ENCODE results near the gene OR10H4.
"Not testable (repeated sequence)": the region's sequence is repeated elsewhere in the genome, so short reads cannot be mapped to it uniquely, and the experiment has no call there.

Gene OR10H4

DNA sequence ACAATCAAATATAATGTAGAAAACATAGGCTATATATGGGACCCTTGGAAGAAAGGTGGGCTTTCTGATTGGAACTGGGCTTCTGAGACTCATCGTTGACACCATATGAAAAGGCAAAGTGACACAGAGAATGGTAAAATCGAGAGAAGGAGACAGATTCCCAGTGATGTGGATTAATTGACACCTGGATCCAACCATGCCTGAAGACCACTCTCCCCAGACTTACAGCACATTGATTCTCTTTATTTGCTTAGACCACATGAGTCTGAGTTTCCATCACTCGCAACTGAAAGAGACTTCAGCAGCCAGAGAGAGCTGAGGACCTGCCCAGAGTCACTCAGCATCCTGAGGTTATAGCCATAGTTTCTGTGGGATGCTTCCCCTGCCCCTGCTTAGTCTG, 20.5 kb upstream of the OR10H4 start:
- no peak for TF ChIP-seq ZNF274 (IDR thresholded peaks at IDR 0.05; ENCODE audit: low read depth, low read length)
- H3K4me3 ChIP-seq (ENCODE audit: low read length): no peak overlapping the region

DNA sequence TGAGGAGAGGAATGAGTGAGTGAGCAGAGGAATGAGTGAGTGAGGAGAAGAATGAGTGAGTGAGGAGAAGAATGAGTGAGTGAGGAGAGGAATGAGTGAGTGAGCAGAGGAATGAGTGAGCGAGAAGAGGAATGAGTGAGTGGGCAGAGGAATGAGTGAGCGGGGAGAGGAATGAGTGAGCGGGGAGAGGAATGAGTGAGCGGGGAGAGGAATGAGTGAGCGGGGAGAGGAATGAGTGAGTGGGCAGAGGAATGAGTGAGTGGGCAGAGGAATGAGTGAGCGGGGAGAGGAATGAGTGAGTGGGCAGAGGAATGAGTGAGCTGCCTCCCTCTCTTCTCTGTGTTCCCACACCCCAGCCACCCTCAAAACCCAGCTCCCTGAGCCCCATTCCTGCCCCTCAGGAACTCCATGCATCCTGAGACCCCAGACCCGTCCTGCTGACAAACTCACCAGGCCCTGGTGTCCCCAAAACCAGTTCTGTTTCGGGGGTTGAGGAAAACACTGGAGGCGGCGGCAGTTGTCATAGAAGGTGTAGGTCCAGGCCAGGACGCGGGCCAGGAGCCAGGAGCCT, 15.0 kb upstream of the OR10H4 start:
- not testable (repeated sequence) for H3K4me3 ChIP-seq (ENCODE audit: low read length)

DNA sequence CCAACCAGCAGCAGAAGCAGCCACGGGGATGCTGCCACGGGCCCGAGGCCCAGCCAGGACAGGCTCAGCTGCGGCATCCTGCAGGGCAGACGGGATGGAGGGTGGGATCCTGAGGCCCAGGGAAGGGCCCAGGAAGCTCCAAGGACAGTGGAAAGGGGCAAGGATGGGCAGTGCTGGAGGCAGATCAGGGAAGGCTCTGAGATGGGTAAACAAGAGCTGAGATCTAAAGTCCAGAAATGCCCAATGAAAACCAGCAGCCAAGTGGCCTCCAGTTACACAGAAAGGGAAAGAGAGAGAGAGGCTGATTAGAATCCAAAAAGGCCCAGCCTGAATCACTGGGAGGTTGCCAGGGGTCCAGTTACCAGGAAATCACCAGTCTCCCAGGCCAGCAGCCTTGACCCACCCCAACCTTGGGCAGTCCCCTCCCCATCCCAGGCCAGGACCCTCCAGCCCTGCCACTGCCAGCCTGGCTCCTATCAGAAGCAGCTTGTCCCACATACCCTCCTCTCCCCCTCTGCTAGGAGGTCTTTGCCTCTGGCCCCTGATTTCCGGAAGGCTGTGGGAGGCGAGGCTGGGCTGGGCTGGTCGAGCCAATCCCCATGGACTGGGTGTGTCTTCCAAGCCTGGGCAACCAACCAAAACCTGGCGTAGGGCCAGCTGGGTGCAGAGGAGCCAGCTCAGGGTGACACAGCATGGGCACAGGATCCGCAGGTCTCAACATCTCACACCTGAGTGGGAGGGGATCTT, 14.3 kb upstream of the OR10H4 start, which contains the start of gene CYP4F11:
CYP4F11 (minus strand) TSS at position 198 of the 747 bp plus-strand sequence; CDS start at position 77, 121 bp downstream.
- H3K4me3 ChIP-seq (ENCODE audit: low read length): no peak within 1 kb of the TSS
- no peak for TF ChIP-seq ZNF274 (IDR thresholded peaks at IDR 0.05; ENCODE audit: low read depth, low read length)

DNA sequence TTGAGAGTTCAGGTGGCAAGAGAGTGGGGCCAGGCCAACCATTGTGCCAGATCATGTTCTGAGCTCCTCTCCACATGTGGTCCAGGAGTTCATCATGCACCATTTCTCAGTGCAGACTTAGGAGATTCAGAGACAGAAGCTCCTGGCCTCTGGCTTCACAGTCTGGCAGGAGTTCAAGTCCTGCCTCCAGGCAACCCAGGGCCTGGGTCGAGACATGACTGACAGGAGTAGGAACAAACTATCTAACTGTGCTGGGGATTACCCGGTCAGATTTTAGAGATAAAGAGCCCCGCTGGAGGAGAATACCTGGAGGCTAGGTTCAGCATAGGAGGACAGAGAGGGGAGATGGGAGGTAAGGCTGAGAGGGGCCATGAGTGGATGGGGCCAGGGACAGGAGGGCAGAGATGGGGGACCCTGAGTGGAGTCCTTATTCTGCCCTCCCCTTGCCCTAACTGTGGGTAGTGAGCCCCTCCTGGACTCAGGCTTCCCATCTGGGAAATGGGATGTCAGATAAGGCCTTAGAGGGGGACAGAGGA, 13.6 kb upstream of the OR10H4 start:
- TF ChIP-seq ZNF274 (IDR thresholded peaks at IDR 0.05; ENCODE audit: low read depth, low read length): no peak
- no peak overlapping the region for H3K4me3 ChIP-seq (ENCODE audit: low read length)

DNA sequence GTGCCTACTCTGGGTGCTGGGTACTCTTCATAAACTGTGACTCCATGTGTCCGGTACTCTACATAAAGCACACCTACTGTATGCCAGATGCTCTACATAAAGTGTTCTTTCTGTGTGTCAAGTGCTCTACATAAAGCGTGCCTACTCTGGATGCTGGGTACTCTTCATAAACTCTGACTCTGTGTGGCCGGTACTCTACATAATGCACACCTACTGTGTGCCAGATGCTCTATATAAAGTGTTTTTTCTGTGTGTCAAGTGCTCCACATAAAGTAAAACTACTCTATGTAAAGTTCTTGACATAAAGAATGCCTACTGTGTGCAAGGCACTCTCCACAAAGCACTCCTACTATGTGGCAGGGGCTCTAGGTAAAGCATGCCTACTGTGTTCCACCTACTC, 12.6 kb upstream of the OR10H4 start:
- TF ChIP-seq ZNF274 (IDR thresholded peaks at IDR 0.05; ENCODE audit: low read depth, low read length): no peak

DNA sequence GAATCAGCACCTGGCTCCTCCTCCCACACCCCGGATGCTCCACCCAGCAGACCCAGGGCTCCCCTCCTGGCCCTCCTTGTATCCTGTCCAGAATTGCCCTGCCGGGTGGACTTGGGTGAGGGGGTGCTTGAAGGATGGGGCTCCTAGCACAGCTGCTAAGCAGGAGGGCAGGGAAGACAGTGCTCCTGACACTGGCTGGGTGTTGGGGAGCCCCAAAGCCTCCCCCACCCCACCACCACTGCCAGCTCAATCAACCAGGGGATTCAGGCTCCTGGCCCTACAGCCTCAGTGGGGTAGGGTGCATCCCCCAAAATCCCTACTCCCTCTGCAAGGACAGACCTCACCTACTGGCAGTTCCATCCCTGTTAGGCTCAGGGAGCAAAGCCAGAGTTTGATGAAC, 11.9 kb upstream of the OR10H4 start:
- TF ChIP-seq ZNF274 (IDR thresholded peaks at IDR 0.05; ENCODE audit: low read depth, low read length): no peak

More for the DNA sequence above, 12.6 kb upstream of the OR10H4 start:
- no peak overlapping the region for H3K4me3 ChIP-seq (ENCODE audit: low read length)

DNA sequence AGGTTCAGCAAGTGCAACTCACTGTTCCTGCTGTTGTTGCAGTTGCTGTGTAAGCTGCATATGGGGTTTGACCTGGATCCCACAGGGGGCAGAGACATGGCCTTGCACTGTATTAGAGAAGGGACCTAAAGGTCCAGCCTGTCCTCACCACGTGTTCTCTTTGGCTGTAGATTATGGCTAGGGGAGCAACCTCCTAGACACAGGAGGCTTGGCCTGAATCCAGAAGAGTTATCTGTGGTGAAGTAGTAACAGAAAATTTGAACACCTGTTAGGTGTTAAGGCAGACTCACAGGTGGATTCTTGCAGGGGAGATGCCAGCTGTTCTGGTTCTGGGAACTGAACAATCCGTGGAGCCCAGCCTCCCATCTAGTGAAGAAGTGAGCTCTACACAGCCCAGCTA, 11.0 kb upstream of the OR10H4 start:
- TF ChIP-seq ZNF274 (IDR thresholded peaks at IDR 0.05; ENCODE audit: low read depth, low read length): no peak
- H3K4me3 ChIP-seq (ENCODE audit: low read length): no peak overlapping the region

More for the DNA sequence above, 11.9 kb upstream of the OR10H4 start:
- H3K4me3 ChIP-seq (ENCODE audit: low read length): no peak overlapping the region

DNA sequence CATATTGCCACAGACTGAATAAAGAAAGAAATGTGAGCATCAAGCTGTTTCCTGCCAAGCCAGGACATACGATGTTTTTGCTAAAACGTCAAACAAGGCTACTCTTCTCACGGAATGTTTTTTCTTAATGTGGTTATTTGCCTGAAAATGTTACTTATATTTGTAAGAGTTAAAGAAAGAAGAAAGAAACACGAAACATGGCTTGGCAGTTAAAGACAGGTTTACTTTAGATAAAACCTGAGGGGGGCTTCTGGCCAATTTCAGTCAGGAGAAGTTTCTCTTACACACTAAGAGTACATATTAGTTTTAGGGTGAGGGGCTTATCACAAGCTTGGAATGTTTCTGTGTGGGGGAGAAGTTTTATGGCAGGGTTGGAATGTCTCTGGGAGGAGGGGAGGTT, 4.4 kb upstream of the OR10H4 start:
- no peak for TF ChIP-seq ZNF274 (IDR thresholded peaks at IDR 0.05; ENCODE audit: low read depth, low read length)
- no peak overlapping the region for H3K4me3 ChIP-seq (ENCODE audit: low read length)

DNA sequence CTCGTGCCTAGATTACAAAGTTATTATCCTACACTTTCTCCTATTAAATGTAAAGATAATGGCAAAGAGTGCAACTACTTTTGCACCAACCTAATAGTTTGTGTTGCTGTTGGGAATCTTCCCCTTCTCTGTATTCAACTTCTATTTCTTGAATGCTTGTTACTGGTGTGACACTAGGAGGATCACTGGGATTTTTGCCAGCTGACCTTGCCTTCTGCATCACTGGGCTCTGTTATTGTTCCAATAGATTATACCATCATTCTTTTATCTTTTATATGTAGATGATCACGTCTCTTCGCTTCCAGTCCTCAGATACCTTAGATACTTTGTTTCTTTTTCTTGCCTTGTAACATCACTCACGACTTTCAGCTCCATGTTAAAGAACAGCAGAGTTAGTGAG, 3.5 kb upstream of the OR10H4 start:
- TF ChIP-seq ZNF274 (IDR thresholded peaks at IDR 0.05; ENCODE audit: low read depth, low read length): no peak
- H3K4me3 ChIP-seq (ENCODE audit: low read length): no peak overlapping the region

DNA sequence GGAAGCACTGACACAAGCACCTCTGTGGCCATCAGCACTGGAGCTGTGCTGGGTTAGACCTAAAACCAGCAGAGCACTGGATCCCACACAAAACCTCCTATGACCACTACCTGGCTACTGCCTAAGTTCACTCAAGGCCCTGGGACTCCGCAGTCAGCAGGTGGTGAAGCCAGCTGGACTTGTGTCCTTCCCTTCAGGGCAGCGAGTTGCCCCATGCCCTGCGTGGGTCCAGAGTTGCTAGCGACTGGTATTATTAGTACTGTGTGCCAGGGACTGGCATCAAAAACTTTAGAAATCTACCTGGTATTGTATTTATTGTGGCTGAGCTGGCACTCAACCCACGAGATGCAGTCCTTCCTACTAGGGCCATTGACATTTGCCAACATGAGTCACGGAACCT, 6.0 kb downstream of the OR10H4 start:
- TF ChIP-seq ZNF274 (IDR thresholded peaks at IDR 0.05; ENCODE audit: low read depth, low read length): no peak
- H3K4me3 ChIP-seq (ENCODE audit: low read length): no peak overlapping the region

DNA sequence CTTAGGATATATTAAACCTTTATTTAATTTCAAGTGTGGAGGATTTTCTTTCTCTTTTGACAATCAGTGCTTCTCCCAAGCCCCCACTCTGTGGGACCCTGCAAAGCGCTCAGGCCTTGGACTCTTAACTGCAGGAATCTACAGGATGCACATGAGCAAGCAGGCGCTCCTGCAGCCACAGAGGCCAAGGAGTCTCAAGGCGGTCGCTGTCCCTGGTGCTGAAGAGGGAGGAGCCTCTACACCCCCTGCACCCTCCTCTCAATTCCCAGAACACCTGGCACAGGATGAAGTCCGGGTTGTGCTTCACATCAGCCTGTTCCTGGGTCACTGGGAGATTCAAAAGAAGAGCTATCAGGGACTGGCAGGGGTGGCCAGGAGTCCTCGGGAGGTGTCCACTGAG, 13.5 kb downstream of the OR10H4 start:
- no peak overlapping the region for H3K4me3 ChIP-seq (ENCODE audit: low read length)
- TF ChIP-seq ZNF274 (IDR thresholded peaks at IDR 0.05; ENCODE audit: low read depth, low read length): no peak

DNA sequence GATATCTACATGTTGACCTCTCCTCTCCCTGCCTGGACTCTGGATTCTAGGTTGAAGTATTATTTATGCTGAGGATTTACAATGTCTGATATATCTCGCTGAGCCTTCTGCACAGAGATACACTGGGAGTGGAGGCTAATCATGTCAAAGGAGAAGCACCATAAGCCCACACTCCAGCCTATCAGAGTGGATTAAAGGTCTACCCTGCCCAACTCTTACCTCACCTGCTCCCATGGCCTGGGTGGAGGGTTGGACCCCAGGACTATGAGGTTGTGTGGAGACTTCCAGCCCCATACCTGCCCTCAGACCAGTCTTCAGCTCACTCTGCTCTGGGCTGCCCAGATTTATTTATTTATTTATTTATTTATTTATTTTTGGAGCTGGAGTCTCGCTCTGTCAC, 15.4 kb downstream of the OR10H4 start:
- no peak for TF ChIP-seq ZNF274 (IDR thresholded peaks at IDR 0.05; ENCODE audit: low read depth, low read length)
- H3K4me3 ChIP-seq (ENCODE audit: low read length): no peak overlapping the region

DNA sequence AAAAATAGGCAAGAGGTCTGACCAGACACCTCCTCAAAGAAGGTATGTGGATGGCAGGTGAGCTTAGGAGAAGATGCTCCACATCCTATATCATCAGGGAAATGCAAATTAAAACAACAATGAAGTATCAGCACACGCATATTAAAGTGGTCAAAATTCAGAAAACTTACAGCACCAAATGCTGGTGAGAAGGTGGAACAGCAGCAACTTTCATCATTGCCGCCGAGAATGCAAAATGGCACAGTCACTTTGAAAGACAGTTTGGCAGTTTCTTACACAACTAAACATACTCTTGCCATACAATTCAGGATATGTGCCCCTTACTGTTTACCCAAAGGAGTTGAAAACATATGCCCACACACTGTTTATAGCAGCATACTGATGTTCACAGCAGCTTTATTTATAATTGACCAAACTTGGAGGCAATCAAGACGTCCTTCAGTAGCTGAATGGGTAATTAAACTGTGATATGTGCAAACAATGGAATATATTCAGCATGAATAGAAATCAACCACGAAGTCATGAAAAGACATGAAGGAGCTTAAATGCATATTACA, 22.5 kb downstream of the OR10H4 start:
- no peak overlapping the region for H3K4me3 ChIP-seq (ENCODE audit: low read length)
- no peak for TF ChIP-seq ZNF274 (IDR thresholded peaks at IDR 0.05; ENCODE audit: low read depth, low read length)

DNA sequence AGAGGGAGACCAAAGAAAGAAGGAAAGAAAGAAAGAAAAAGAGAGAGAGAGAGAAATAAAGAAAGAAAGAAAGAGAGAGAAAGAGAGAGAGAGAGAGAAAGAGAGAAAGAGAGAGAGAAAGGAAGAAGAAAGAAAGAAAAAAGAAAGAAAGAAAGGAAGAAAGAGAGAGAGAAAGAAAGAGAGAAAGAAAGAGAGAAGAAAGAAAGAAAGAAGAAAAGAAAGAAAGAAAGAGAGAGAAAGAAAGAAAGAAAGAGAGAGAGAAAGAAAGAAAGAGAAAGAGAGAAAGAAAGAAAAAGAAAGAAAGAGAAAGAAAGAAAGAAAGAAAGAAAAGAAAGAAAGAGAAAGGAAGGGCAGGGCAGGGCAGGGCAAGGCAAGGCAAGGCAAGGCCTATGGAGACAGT, 23.2 kb downstream of the OR10H4 start:
- H3K4me3 ChIP-seq (ENCODE audit: low read length): not testable (repeated sequence)

DNA sequence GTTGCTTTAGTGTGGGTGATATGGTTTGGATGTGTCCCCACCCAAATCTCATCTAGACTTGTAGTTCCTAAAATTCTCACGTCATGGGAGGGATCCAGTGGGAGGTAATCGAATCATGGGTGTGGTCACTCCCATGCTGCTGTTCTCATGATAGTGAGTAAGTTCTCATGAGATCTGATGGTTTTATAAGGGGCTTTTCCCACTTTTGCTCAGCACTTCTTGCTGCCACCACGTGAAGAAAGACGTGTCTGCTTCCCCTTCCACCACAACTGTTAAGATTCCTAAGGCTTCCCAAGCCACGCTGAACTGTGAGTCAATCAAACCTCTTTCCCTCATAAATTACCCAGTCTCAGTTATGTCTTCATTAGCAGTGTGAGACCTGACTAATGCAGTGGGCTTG, 26.0 kb downstream of the OR10H4 start:
- TF ChIP-seq ZNF274 (IDR thresholded peaks at IDR 0.05; ENCODE audit: low read depth, low read length): no peak
- no peak overlapping the region for H3K4me3 ChIP-seq (ENCODE audit: low read length)

Measured in GM08714 (cell line).